B cell (primary cell): ENCODE measurements around the gene GNB5. TPM values are rescaled to one million over a fixed set of nuclear protein-coding genes. Genes with fewer than 3 reads are reported as not detected.

Experiments
- ATAC-seq: fragments of 200-7000 bp; cut with Tn5 transposase; one replicate; pipeline ENCODE4 v1.10.0; 2021; ENCODE audit warnings: low read depth, mild to moderate bottlenecking, moderate number of reproducible peaks, moderate library complexity
- CTCF ChIA-PET: fragments of 350-600 bp; sonication (Branson Sonifier 250); formaldehyde crosslinking; loops from one replicate; lab custom pipeline; 2021; ENCODE audit warnings: antibody characterized with exemption, inconsistent platforms; lab: Charles Lee
- POLR2A ChIA-PET: fragments of 350-600 bp; sonication (Branson Sonifier 250); formaldehyde crosslinking; loops from one replicate; lab custom pipeline; 2021; ENCODE audit warnings: antibody characterized with exemption; lab: Charles Lee
- DNase-seq: peaks from one replicate; pipeline ENCODE4 v3.0.0; 2013
- H2AFZ ChIP-seq: 2 replicates; pipeline ENCODE4 v1.6.1; 2012; ENCODE audit warnings: mild to moderate bottlenecking, low read depth, low read length; ENCODE audit not compliant: insufficient read depth, poor library complexity, severe bottlenecking
- H3K27ac ChIP-seq, 2 donors: 1 replicate in 1 of 2; 2 replicates in 1 of 2; pipeline ENCODE4 v1.5.1; 2012 to 2013; ENCODE audit warnings: low read length in 2 of 2, mild to moderate bottlenecking in 2 of 2, moderate library complexity in 1 of 2
- H3K27me3 ChIP-seq, 4 experiments: fragments of 200-600 bp in 1 of 4; sonication (generic) in 1 of 4; replicated peaks in 1 of 4; 1 replicate in 2 of 4; 2 replicates in 2 of 4; pipeline versions ENCODE4 v1.6.1 to v1.7.0; 2013 to 2016; ENCODE audit warnings: low read length in 3 of 4, mild to moderate bottlenecking in 2 of 4, mixed read lengths in 1 of 4, moderate library complexity in 1 of 4; ENCODE audit not compliant: insufficient read depth in 4 of 4, control insufficient read depth in 3 of 4; ENCODE audit errors: control extremely low read depth in 1 of 4
- H3K36me3 ChIP-seq, 2 experiments: replicated peaks in 1 of 2; 1 replicate in 1 of 2; 2 replicates in 1 of 2; pipeline versions ENCODE4 v1.6.1 to v1.7.1; 2013; ENCODE audit warnings: low read length in 1 of 2; ENCODE audit not compliant: insufficient read depth in 2 of 2, control insufficient read depth in 1 of 2; ENCODE audit errors: control extremely low read depth in 1 of 2, extremely low read depth in 1 of 2
- H3K4me1 ChIP-seq, 2 donors: fragments of 200-600 bp in 1 of 2; sonication (generic) in 1 of 2; 1 replicate in 1 of 2; 2 replicates in 1 of 2; pipeline versions ENCODE4 v1.5.1 to v1.6.1; 2013 to 2017; ENCODE audit warnings: low read length in 2 of 2; ENCODE audit not compliant: control insufficient read depth in 2 of 2, insufficient read depth in 2 of 2
- H3K4me2 ChIP-seq: replicated peaks from 2 replicates; pipeline ENCODE3; 2012; ENCODE audit warnings: mild to moderate bottlenecking, low read depth, low read length; ENCODE audit not compliant: poor library complexity, severe bottlenecking
- H3K4me3 ChIP-seq, 5 experiments: fragments of 200-600 bp in 1 of 5; sonication (generic) in 1 of 5; 1 replicate in 3 of 5; 2 replicates in 2 of 5; pipeline versions ENCODE4 v1.5.1 to v1.7.0; 2011 to 2016; ENCODE audit warnings: low read length in 4 of 5, mild to moderate bottlenecking in 4 of 5, low read depth in 2 of 5, control low read depth in 1 of 5, moderate library complexity in 1 of 5; ENCODE audit not compliant: insufficient read depth in 1 of 5; ENCODE audit errors: control extremely low read depth in 1 of 5, extremely low read depth in 1 of 5
- H3K79me2 ChIP-seq: fragments of 200-600 bp; sonication (generic); one replicate; pipeline ENCODE4 v1.6.0; 2016; ENCODE audit warnings: low read length; ENCODE audit not compliant: control insufficient read depth, insufficient read depth
- H3K9ac ChIP-seq: fragments of 200-600 bp; sonication (generic); 2 replicates; pipeline ENCODE4 v1.6.1; 2017; ENCODE audit warnings: mild to moderate bottlenecking, low read length, moderate library complexity
- H3K9me3 ChIP-seq, 3 donors: one replicate each; pipeline versions ENCODE4 v1.6.1 to v1.7.1; 2013; ENCODE audit warnings: low read length in 2 of 3; ENCODE audit not compliant: control insufficient read depth in 2 of 3, insufficient read depth in 1 of 3; ENCODE audit errors: control extremely low read depth in 1 of 3
- H4K20me1 ChIP-seq: 2 replicates; pipeline ENCODE4 v1.6.0; 2012; ENCODE audit warnings: mild to moderate bottlenecking, low read length; ENCODE audit not compliant: insufficient read depth, control insufficient read depth, poor library complexity, severe bottlenecking
- H3K27ac Mint-ChIP-seq: one replicate; pipeline ENCODE4 v1.8.0; 2021; ENCODE audit warnings: mixed read lengths
- H3K27me3 Mint-ChIP-seq: one replicate; pipeline ENCODE4 v1.8.0; 2021; ENCODE audit warnings: mixed read lengths
- H3K4me1 Mint-ChIP-seq: one replicate; pipeline ENCODE4 v1.8.0; 2021; ENCODE audit warnings: mixed read lengths
- H3K4me3 Mint-ChIP-seq: one replicate; pipeline ENCODE4 v1.8.0; 2021; ENCODE audit warnings: mixed read lengths
- H3K9me3 Mint-ChIP-seq: one replicate; pipeline ENCODE4 v1.8.0; 2022; ENCODE audit warnings: mixed read lengths; ENCODE audit not compliant: insufficient read depth
- EZH2 ChIP-seq: IDR thresholded peaks from 2 replicates; pipeline ENCODE4 v1.6.1; 2012; ENCODE audit warnings: borderline replicate concordance, low read depth, mild to moderate bottlenecking, moderate library complexity, low read length; ENCODE audit not compliant: insufficient read depth, poor library complexity, severe bottlenecking
- WGBS: methylation state at CpG from one replicate; pipeline ENCODE4 v1.1.5; 2013; ENCODE audit warnings: missing lambda C conversion rate; ENCODE audit not compliant: insufficient coverage; 5-methylcytosine and 5-hydroxymethylcytosine counted together
- intact Hi-C: fragments of 100-400 bp; cut with micrococcal nuclease; formaldehyde crosslinking; loops from one replicate; pipeline ENCODE4 v1.10.0; 2022
- polyA plus RNA-seq: library from polyadenylated mRNA; depleted of rRNA; stranded (reverse); fragments of >200 nt; gene quantifications from 2 replicates; pipeline ENCODE4 v1.2.3, GENCODE V29; 2012
- total RNA-seq, 2 donors: library from RNA; stranded (reverse); fragments of 120-200 nt in 1 of 2; gene quantifications; 1 replicate in 1 of 2; 2 replicates in 1 of 2; pipeline versions ENCODE4 v1.2.3 to v1.2.4, GENCODE V29; 2013 to 2022
- TF ChIP-seq, protein P1 (sequence below): fragments of 200-600 bp; IDR thresholded peaks from one replicate; pipeline ENCODE4 v1.8.0; 2022; ENCODE audit warnings: antibody characterized with exemption, mild to moderate bottlenecking

Gene GNB5
- total and polyA plus RNA-seq, 2 donors (not counting 1 experiment from before 2014, with no cell fraction given) = 58.5 to 142 TPM

- POLR2A ChIA-PET = no interaction called here
- H3K9me3 Mint-ChIP-seq = no peaks in the 10 kb centered on the region
- Histone ChIP-seq H3K36me3 (peaks cover 0 to 8% of the 10 kb centered on the region in 2 experiments), H3K27ac (no peak overlapping the region), H4K20me1 (no peaks in the 10 kb centered on the region), H3K4me2 (no peak overlapping the region), H3K4me3 (no peak overlapping the region), H3K4me1 (no peaks in the 10 kb centered on the region), H2AFZ (no peak overlapping the region), H3K9me3 (no peaks in the 10 kb centered on the region), H3K27me3 (no peaks in the 10 kb centered on the region), H3K9ac (no peak overlapping the region), H3K79me2 (no peaks in the 10 kb centered on the region)
- H3K4me1 Mint-ChIP-seq = no peaks in the 10 kb centered on the region
- intact Hi-C loops = no loop called here
- no peaks in the 10 kb centered on the region for H3K27me3 Mint-ChIP-seq
- H3K27ac Mint-ChIP-seq = no peak overlapping the region
- no peak for DNase-seq
- ATAC-seq = no peak
- CTCF ChIA-PET = interaction anchor here (1.0 to 1.8 kb wide), 2 partner anchors 22 to 24 kb away, joined by 3 to 7 read pairs; no protein-coding TSS in a partner anchor
- no peak overlapping the region for H3K4me3 Mint-ChIP-seq
- TF ChIP-seq, protein P1, sequence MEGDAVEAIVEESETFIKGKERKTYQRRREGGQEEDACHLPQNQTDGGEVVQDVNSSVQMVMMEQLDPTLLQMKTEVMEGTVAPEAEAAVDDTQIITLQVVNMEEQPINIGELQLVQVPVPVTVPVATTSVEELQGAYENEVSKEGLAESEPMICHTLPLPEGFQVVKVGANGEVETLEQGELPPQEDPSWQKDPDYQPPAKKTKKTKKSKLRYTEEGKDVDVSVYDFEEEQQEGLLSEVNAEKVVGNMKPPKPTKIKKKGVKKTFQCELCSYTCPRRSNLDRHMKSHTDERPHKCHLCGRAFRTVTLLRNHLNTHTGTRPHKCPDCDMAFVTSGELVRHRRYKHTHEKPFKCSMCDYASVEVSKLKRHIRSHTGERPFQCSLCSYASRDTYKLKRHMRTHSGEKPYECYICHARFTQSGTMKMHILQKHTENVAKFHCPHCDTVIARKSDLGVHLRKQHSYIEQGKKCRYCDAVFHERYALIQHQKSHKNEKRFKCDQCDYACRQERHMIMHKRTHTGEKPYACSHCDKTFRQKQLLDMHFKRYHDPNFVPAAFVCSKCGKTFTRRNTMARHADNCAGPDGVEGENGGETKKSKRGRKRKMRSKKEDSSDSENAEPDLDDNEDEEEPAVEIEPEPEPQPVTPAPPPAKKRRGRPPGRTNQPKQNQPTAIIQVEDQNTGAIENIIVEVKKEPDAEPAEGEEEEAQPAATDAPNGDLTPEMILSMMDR = no peak
- no peak for TF ChIP-seq EZH2
- WGBS = no CpG with 5 or more reads among the region's 1 CpG
Observed at GRCh38 chr15:52200831-52201365, 9.7 kb upstream of the GNB5 start.

GRCh38 chr15:52199271-52199670 lies 8.1 kb upstream of the GNB5 start:
- ChIA-PET CTCF (interaction anchor here (0.6 to 1.8 kb wide), 2 partner anchors 9 to 26 kb away, joined by 3 to 7 read pairs; no protein-coding TSS in a partner anchor), POLR2A (no interaction called here)
- Mint-ChIP-seq H3K27ac (no peak overlapping the region), H3K9me3 (no peaks in the 10 kb centered on the region), H3K4me1 (no peaks in the 10 kb centered on the region), H3K4me3 (no peak overlapping the region), H3K27me3 (no peaks in the 10 kb centered on the region)
- H3K79me2 ChIP-seq = no peaks in the 10 kb centered on the region
- H3K4me3 ChIP-seq = no peak overlapping the region
- H3K27ac ChIP-seq = no peak overlapping the region
- no peaks in the 10 kb centered on the region for H3K4me1 ChIP-seq
- no peak overlapping the region for H3K4me2 ChIP-seq
- no peaks in the 10 kb centered on the region for H4K20me1 ChIP-seq
- intact Hi-C loops = no loop called here
- 100% methylated on average over 1 of the region's 2 CpGs for WGBS
- H2AFZ ChIP-seq = no peak overlapping the region
- H3K9me3 ChIP-seq = no peaks in the 10 kb centered on the region
- ATAC-seq (no peak), DNase-seq (no peak)
- TF ChIP-seq, protein P1 = no peak
- no peak for TF ChIP-seq EZH2
- H3K27me3 ChIP-seq = no peaks in the 10 kb centered on the region
- no peak overlapping the region for H3K9ac ChIP-seq
- peaks cover 0 to 8% of the 10 kb centered on the region in 2 experiments for H3K36me3 ChIP-seq
